Mesothelial cell of epicardium (in vitro differentiated cells): ENCODE measurements around the gene KCNJ5. TPM values are rescaled to one million over a fixed set of nuclear protein-coding genes. Genes with fewer than 3 reads are reported as not detected.

Experiments used
- DNase-seq, 2 experiments: peaks; one replicate each; pipeline ENCODE4 v3.0.0; 2021; ENCODE audit warnings: low spot score in 2 of 2; ENCODE audit not compliant: unreplicated experiment in 2 of 2
- H3K27ac Mint-ChIP-seq: 2 replicates; pipeline ENCODE4 v1.8.0; 2021; ENCODE audit warnings: mixed read lengths
- H3K27me3 Mint-ChIP-seq: 2 replicates; pipeline ENCODE4 v1.8.0; 2021; ENCODE audit warnings: low read depth, mixed read lengths
- H3K36me3 Mint-ChIP-seq: 2 replicates; pipeline ENCODE4 v1.8.0; 2021; ENCODE audit warnings: mixed read lengths
- H3K4me1 Mint-ChIP-seq: 2 replicates; pipeline ENCODE4 v1.8.0; 2021; ENCODE audit warnings: mixed read lengths
- H3K4me3 Mint-ChIP-seq: 2 replicates; pipeline ENCODE4 v1.8.0; 2021; ENCODE audit warnings: mild to moderate bottlenecking, moderate library complexity, mixed read lengths
- H3K9me3 Mint-ChIP-seq: 2 replicates; pipeline ENCODE4 v1.8.0; 2021; ENCODE audit warnings: mixed read lengths
- total RNA-seq: library from RNA; stranded (reverse); gene quantifications from 3 replicates; pipeline ENCODE4 v1.2.1, GENCODE V29; 2021
- TF ChIP-seq, protein P1 (sequence below): fragments of 200-600 bp; sonication (generic); IDR thresholded peaks from one replicate; pipeline ENCODE4 v1.5.0; 2021; ENCODE audit warnings: antibody characterized with exemption; ENCODE audit not compliant: unreplicated experiment

Gene KCNJ5
- total RNA-seq, 1 donor from 2014 or later, result 0.09 TPM

DNA sequence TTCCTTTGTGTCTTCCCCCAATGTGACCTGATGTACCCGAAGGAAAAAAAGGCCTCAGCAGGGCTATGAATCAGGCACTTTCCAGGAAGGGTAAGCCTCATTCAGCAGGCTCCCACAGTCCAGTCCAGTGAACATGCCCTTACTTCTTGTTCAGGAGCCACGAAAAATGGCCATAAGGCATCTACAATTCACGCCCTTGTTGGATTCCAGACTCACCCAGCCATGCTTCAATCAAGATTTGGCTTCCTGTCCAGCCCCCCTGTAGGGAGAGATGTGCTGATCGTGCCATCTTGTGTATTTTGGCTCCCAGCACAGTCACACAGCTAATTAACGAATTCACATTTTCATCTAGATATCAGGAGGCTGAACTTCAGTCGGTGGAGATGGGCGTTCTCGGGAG, 9.9 kb upstream of the KCNJ5 start:
- TF ChIP-seq, protein P1, sequence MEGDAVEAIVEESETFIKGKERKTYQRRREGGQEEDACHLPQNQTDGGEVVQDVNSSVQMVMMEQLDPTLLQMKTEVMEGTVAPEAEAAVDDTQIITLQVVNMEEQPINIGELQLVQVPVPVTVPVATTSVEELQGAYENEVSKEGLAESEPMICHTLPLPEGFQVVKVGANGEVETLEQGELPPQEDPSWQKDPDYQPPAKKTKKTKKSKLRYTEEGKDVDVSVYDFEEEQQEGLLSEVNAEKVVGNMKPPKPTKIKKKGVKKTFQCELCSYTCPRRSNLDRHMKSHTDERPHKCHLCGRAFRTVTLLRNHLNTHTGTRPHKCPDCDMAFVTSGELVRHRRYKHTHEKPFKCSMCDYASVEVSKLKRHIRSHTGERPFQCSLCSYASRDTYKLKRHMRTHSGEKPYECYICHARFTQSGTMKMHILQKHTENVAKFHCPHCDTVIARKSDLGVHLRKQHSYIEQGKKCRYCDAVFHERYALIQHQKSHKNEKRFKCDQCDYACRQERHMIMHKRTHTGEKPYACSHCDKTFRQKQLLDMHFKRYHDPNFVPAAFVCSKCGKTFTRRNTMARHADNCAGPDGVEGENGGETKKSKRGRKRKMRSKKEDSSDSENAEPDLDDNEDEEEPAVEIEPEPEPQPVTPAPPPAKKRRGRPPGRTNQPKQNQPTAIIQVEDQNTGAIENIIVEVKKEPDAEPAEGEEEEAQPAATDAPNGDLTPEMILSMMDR, result no peak
- H3K36me3 Mint-ChIP-seq, result no peaks in the 10 kb centered on the region
- H3K9me3 Mint-ChIP-seq, result no peaks in the 10 kb centered on the region
- no peaks in the 10 kb centered on the region for H3K4me1 Mint-ChIP-seq
- DNase-seq, result no peak
- no peak overlapping the region for H3K4me3 Mint-ChIP-seq
- H3K27ac Mint-ChIP-seq, result no peak overlapping the region
- peaks cover 41% of the 10 kb centered on the region for H3K27me3 Mint-ChIP-seq

DNA sequence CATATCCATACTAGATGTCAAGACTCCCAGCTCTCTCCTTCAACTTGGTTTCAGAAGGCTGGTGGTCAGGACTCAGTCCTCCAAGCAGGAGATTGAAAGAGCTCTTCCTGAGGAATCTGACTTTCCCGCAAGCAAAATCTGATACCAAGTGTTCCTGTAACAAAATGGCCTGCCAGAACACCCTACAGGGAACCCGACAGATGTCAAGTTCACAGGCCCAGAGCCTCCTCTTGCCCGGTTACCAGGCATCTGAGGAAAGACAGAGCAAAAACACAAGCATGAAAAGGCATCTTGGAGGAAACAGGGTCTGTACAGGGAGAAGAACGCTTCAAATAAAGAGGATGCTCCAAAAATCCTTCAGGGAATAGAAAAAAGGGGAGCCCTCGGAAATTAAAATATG, 8.7 kb upstream of the KCNJ5 start:
- H3K27ac Mint-ChIP-seq, result no peak overlapping the region
- TF ChIP-seq, protein P1, result no peak
- H3K4me3 Mint-ChIP-seq, result no peak overlapping the region
- no peak for DNase-seq
- H3K9me3 Mint-ChIP-seq, result no peaks in the 10 kb centered on the region
- no peaks in the 10 kb centered on the region for H3K4me1 Mint-ChIP-seq
- no peaks in the 10 kb centered on the region for H3K36me3 Mint-ChIP-seq
- H3K27me3 Mint-ChIP-seq, result peaks cover 41% of the 10 kb centered on the region

DNA sequence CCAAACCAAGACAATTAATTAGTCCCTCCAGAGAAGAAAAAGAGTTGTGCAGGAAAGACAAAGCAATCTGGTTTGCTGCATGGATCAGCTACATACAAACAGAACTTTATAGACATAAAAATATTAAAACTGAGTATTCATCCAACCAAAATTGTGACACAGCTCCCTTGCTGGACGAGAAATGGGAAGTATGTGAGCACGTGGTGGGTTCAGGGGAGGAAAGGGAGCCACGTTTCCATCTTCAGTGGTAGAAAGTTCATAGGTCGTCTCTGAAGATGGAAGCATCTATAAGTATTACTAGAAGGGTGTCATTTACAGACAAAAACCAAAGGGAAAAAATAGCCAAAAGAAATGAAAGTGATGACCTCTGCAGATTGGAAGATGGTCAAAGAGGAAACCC, 7.1 kb upstream of the KCNJ5 start:
- H3K27me3 Mint-ChIP-seq, result peaks cover 52% of the 10 kb centered on the region
- H3K9me3 Mint-ChIP-seq, result no peaks in the 10 kb centered on the region
- H3K27ac Mint-ChIP-seq, result no peak overlapping the region

DNA sequence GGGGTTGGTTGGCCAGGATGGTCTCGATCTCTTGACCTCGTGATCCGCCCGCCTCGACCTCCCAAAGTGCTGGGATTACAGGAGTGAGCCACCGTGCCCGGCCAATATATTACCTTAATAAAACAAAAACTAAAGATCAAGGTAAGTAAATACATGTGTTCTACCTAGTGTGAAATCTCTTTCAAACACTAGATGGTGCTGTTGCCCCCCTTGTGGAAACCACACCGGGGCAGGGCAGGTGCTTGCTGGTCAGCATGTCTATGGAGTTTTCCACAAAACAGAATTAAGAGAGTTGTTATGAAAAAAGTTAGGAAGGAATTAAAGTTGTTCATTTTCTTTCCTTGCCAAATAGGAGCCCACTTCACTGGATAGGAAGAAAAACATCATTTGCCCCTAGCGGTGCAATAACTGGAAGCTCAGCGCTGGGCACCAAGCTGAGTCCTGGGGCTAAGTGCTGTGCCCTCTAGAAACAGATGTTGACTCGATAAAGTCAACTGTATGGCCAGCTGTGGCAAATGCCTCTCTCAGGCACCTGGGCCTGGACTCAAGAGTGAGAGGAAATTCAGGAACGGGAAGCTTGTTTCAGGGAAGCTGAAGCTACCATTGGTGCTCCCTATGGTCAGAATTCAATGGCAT, 6.3 kb upstream of the KCNJ5 start:
- Mint-ChIP-seq H3K9me3 (no peaks in the 10 kb centered on the region), H3K4me1 (peaks cover 11% of the 10 kb centered on the region), H3K27me3 (peaks cover 60% of the 10 kb centered on the region), H3K27ac (no peak overlapping the region), H3K4me3 (no peak overlapping the region), H3K36me3 (no peaks in the 10 kb centered on the region)
- TF ChIP-seq, protein P1, result peak; percentile 86
- DNase-seq, result peak in 1 of 2 experiments; percentile 73

More for the DNA sequence above, 7.1 kb upstream of the KCNJ5 start:
- Mint-ChIP-seq H3K4me1 (peaks cover 9% of the 10 kb centered on the region), H3K36me3 (no peaks in the 10 kb centered on the region), H3K4me3 (no peak overlapping the region)
- TF ChIP-seq, protein P1, result no peak
- DNase-seq, result no peak

DNA sequence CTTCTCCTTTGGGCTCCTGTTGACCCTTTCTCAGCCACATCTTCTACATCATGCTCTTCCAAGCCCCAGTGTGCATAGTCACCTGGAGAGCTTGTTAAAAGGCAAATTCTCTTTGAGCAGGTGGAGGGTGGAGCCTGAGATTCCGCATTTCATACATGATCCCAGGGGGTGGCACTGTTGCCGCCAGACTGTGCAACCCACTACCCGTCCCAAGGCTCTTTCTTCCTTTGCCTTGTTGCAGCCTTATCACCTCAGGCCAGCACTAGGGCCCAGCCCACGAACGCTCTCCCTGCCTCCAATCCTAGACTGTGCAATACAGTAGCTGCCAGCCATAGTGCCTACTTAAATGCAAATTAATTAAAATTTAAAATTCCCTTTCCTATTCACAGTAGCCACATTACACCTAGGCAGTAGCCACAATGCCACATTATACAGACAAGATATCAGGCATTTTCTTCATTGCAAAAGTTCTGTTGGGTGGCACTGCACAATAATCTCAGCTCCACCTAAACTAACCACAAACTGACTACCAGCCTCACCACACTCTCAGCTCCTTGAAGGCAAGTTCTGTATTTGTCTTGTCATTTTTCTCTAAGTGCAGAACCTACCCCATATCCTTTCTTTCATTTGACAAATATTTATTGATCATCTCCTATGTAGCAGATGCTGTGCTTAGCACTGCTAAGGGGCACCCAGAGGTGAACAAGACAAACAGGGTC, 4.6 kb upstream of the KCNJ5 start:
- no peak for DNase-seq
- no peak overlapping the region for H3K4me3 Mint-ChIP-seq
- H3K9me3 Mint-ChIP-seq, result no peaks in the 10 kb centered on the region
- H3K27me3 Mint-ChIP-seq, result peaks cover 67% of the 10 kb centered on the region
- TF ChIP-seq, protein P1, result no peak
- H3K27ac Mint-ChIP-seq, result no peak overlapping the region
- peaks cover 17% of the 10 kb centered on the region for H3K4me1 Mint-ChIP-seq
- H3K36me3 Mint-ChIP-seq, result no peaks in the 10 kb centered on the region
